Measurements from ENCODE around the gene LIN52. TPM values are rescaled to one million over a fixed set of nuclear protein-coding genes. Genes with fewer than 3 reads are reported as not detected.
"Not testable (repeated sequence)": the region's sequence is repeated elsewhere in the genome, so short reads cannot be mapped to it uniquely, and the experiment has no call there.

The LIN52 gene
- total and polyA plus RNA-seq, 2 of the 8 experiments (the other 6 are each of a cell fraction or from before 2014, with no cell fraction given) = 6.8 to 11.6 TPM

DNA sequence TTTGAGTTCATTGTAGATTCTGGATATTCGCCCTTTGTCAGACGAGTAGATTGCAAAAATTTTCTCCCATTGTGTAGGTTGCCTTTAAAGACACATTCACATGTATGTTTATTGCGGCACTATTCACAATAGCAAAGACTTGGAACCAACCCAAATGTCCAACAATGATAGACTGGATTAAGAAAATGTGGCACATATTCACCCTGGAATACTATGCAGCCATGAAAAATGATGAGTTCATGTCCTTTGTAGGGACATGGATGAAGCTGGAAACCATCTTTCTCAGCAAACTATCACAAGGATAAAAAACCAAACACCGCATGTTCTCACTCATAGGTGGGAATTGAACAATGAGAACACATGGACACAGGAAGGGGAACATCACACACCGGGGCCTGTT lies 40.7 kb downstream of the LIN52 start:
- H4K91ac ChIP-seq (replicated peaks; ENCODE audit: insufficient read length, low read length); FAIRE-seq; H3K18ac ChIP-seq (ENCODE audit: extremely low read depth, low read length); H3K14ac ChIP-seq (ENCODE audit: insufficient read length); H3K79me2 ChIP-seq (ENCODE audit: control insufficient read depth in 1 of 2, insufficient read depth in 2 of 2, low read length in 2 of 2); H3K4me3 ChIP-seq (ENCODE audit: extremely low read depth in 1 of 4, insufficient read depth in 2 of 4, low read depth in 3 of 4, low read length in 4 of 4); CTCF ChIA-PET (ENCODE audit: partially characterized antibody); POLR2A ChIA-PET (ENCODE audit: partially characterized antibody); H4K20me1 ChIP-seq (replicated peaks in 1 of 2; ENCODE audit: control insufficient read depth in 1 of 2, insufficient read depth in 2 of 2, low read length in 2 of 2); H3K56ac ChIP-seq (replicated peaks; ENCODE audit: insufficient read length, low read depth, low read length); H4K5ac ChIP-seq (ENCODE audit: insufficient read length, low read depth, low read length); H3K23ac ChIP-seq (ENCODE audit: insufficient read length); H2BK5ac ChIP-seq (ENCODE audit: low read depth, low read length); H2BK20ac ChIP-seq (ENCODE audit: low read length); H3K36me3 ChIP-seq (ENCODE audit: control insufficient read depth in 2 of 4, insufficient read depth in 4 of 4, low read length in 3 of 4); H3K9me3 ChIP-seq (ENCODE audit: insufficient read depth in 2 of 2, low read depth in 1 of 2, low read length in 1 of 2); H3K4me2 ChIP-seq (ENCODE audit: insufficient read depth in 1 of 2, low read depth in 2 of 2, low read length in 2 of 2); H3K23me2 ChIP-seq (ENCODE audit: low read depth, low read length); H2AK5ac ChIP-seq (ENCODE audit: low read depth, low read length); H2BK15ac ChIP-seq (ENCODE audit: low read length); H2BK120ac ChIP-seq (replicated peaks; ENCODE audit: low read depth, low read length); H4K8ac ChIP-seq (ENCODE audit: extremely low read depth, insufficient read depth, low read length); DNase-seq (ENCODE audit: low read depth in 1 of 2, low spot score in 2 of 2); H3K9ac ChIP-seq (replicated peaks in 1 of 4; ENCODE audit: extremely low read depth in 1 of 4, low read depth in 3 of 4, low read length in 3 of 4); H3K79me1 ChIP-seq (ENCODE audit: low read depth, low read length); H2BK12ac ChIP-seq (ENCODE audit: low read depth, low read length); H3K27ac ChIP-seq (ENCODE audit: low read depth, low read length); H3K4ac ChIP-seq (replicated peaks; ENCODE audit: insufficient read length, low read depth, low read length); H2AFZ ChIP-seq (ENCODE audit: low read length); H3K27me3 ChIP-seq (replicated peaks in 1 of 4; ENCODE audit: control insufficient read depth in 3 of 4, extremely low read depth in 1 of 4, insufficient read depth in 3 of 4, low read length in 3 of 4); H3K4me1 ChIP-seq (replicated peaks in 1 of 4; ENCODE audit: control insufficient read depth in 3 of 4, insufficient read depth in 4 of 4, low read length in 3 of 4): not testable (repeated sequence)
- 91% methylated on average over 3 of the region's 5 CpGs; no CpG with 5 or more reads in 1 of the 2 experiments for WGBS, 2 experiments (ENCODE audit: extremely low coverage in 1 of 2, insufficient coverage in 1 of 2, insufficient read length in 1 of 2, insufficient replicate concordance in 2 of 2, low coverage in 1 of 2, low lambda C conversion rate in 2 of 2, missing lambda C conversion rate in 1 of 2)

All from H1 (cell line).